ENCODE data around the gene RNF126. TPM values are rescaled to one million over a fixed set of nuclear protein-coding genes. Genes with fewer than 3 reads are reported as not detected.

RNF126 gene
- total and polyA plus RNA-seq, 2 experiments from 2014 or later, result 42.7 to 89.6 TPM

DNA sequence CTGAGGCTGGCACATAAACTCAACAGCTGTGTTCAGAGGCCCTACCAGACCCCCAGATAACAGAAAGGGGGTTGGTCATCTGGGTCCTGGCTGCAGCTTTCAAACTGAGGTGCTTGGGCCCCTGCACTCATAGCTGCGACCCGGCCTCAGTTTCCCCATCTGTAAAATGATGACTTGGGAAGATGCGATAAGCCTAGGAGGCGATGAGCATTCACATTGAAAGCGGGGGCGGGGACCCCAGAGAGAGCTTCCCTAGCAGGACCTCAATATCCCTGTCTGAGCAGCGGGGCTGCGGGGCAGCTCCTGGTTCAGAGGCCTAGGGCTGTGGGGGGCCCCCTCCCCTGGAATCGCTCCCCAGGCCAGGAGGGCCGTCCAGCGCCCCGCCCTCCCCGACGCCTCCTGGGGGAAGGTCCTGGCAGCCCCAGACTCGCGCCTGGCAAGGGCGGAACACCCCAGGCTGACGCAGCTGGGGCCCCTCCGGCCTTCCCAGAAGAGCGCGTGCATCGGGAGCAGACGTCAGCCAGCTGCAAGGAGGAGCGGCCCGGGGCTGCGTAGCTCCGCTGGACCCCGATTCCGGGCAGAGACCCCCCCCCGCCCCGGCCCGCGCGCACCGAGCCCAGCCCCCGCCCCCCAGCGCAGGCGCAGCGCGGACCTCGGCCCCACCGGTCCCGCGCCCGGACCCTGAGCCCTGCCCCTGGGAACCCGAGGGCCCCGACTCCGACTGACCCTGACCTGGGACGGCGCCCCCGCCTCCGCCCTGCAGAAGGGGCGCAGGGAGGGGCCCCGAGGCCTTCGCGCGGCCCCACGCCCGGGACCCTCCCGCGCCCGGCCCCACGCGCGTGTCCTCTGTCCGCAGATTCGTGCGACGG, 16.6 kb upstream of the RNF126 start:
- no peak for TF ChIP-seq EZH2phosphoT487 (IDR thresholded peaks at IDR 0.05; ENCODE audit: low read depth, severe bottlenecking, unreplicated experiment)
- Histone ChIP-seq H3K9me2 (replicated peaks; ENCODE audit: insufficient read depth) (no peaks in the 10 kb centered on the region), H3K27ac (peak overlapping the region; percentile 99), H2AFZ (no peak overlapping the region), H3K36me3 (replicated peaks; ENCODE audit: insufficient read depth, low read depth) (no peaks in the 10 kb centered on the region), H3K4me3 (peak overlapping the region; percentile 57), H3K9me3 (ENCODE audit: low read depth) (no peaks in the 10 kb centered on the region), H3K4me1 (ENCODE audit: insufficient read depth) (peaks cover 37% of the 10 kb centered on the region), H4K20me1 (ENCODE audit: insufficient read depth, poor library complexity, severe bottlenecking) (no peaks in the 10 kb centered on the region), H3K27me3 (no peaks in the 10 kb centered on the region), H3K4me2 (peak overlapping the region; percentile 97), H3K79me2 (peaks cover 25% of the 10 kb centered on the region)
- DNase-seq (ENCODE audit: low spot score), result peak; percentile 93
- 15% methylated on average over 20 of the region's 69 CpGs for WGBS (ENCODE audit: low lambda C conversion rate, missing lambda C conversion rate)

DNA sequence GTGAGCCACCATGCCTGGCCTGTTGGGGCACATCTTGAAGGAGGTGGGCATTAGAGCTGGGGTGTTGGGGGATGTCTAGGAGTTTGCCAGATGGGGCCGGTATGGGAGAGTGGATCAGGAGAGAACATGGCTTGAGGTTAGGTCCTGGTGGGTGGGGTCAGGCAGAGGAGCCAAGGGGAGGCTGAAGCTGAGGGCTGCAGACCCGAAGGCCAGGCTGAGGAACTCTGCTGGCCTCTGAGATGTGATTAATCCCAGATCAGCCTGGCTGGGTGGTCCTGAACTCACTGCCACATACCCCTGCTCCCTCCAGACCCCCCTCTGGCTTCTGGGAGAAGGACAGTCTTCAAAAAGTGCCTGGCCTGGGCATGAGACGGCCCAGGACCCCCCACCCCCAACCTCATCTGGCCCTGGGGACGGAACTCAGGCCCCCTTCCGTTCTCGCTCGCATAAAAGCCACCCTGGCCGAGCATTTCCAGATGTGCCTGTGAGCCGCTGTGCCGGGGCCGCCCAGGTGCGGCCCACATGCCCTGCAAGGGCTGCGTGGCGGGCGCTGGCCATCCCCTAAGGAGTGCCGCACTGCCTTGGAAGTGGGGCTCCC, 15.9 kb upstream of the RNF126 start:
- Histone ChIP-seq H3K36me3 (replicated peaks; ENCODE audit: insufficient read depth, low read depth) (no peaks in the 10 kb centered on the region), H3K4me2 (peak overlapping the region; percentile 97), H3K79me2 (peaks cover 25% of the 10 kb centered on the region), H3K4me1 (ENCODE audit: insufficient read depth) (peaks cover 37% of the 10 kb centered on the region), H4K20me1 (ENCODE audit: insufficient read depth, poor library complexity, severe bottlenecking) (no peaks in the 10 kb centered on the region), H3K4me3 (peak overlapping the region; percentile 57), H3K9me2 (replicated peaks; ENCODE audit: insufficient read depth) (no peaks in the 10 kb centered on the region), H3K27me3 (no peaks in the 10 kb centered on the region), H3K27ac (peak overlapping the region; percentile 99), H3K9me3 (ENCODE audit: low read depth) (no peaks in the 10 kb centered on the region), H2AFZ (no peak overlapping the region)
- TF ChIP-seq, protein P1, sequence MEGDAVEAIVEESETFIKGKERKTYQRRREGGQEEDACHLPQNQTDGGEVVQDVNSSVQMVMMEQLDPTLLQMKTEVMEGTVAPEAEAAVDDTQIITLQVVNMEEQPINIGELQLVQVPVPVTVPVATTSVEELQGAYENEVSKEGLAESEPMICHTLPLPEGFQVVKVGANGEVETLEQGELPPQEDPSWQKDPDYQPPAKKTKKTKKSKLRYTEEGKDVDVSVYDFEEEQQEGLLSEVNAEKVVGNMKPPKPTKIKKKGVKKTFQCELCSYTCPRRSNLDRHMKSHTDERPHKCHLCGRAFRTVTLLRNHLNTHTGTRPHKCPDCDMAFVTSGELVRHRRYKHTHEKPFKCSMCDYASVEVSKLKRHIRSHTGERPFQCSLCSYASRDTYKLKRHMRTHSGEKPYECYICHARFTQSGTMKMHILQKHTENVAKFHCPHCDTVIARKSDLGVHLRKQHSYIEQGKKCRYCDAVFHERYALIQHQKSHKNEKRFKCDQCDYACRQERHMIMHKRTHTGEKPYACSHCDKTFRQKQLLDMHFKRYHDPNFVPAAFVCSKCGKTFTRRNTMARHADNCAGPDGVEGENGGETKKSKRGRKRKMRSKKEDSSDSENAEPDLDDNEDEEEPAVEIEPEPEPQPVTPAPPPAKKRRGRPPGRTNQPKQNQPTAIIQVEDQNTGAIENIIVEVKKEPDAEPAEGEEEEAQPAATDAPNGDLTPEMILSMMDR (IDR thresholded peaks at IDR 0.05; ENCODE audit: poor library complexity), result no peak
- TF ChIP-seq EZH2phosphoT487 (IDR thresholded peaks at IDR 0.05; ENCODE audit: low read depth, severe bottlenecking, unreplicated experiment) (no peak), EZH2 (IDR thresholded peaks at IDR 0.05; ENCODE audit: borderline replicate concordance) (no peak)
- 57% methylated on average over 15 of the region's 16 CpGs for WGBS (ENCODE audit: low lambda C conversion rate, missing lambda C conversion rate)
- DNase-seq (ENCODE audit: low spot score), result no peak

DNA sequence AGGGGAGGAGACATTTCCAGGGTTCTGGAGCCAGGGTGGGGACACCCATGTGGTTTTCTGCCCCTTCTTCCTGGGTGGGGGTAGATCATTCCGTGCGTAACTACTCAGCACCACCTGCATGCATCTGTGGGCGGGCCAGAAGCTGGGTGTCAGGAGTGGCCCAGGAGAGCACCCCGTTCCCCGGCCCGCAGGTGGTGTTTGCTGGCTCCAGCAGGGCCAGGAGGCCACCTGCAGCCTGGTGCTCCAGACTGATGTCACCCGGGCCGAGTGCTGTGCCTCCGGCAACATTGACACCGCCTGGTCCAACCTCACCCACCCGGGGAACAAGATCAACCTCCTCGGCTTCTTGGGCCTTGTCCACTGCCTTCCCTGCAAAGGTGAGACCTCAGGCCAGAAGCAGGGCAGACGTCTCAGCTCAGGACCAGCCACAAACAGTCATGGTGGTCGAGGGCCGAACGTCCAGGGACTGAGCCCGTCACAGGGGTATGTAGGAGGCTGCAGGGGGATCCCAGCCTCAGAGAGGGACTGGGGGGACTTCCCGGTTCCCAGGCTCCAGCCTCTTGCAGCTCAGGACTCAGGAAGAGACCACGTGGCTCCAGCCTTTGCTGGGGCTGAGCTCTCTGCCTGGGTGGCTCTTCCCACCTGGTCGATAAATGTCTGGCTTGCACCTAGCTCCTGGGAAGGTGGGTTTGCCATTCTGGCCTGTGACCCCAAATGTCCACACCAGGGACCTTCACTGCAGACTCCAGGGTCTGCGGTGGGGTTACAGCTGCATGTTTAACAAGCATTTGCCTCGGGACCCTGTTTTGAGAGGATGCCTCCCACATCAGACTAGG, 14.8 kb upstream of the RNF126 start:
- no peaks in the 10 kb centered on the region for H3K9me2 ChIP-seq (replicated peaks; ENCODE audit: insufficient read depth)
- no peak overlapping the region for H3K4me3 ChIP-seq
- H3K9me3 ChIP-seq (ENCODE audit: low read depth), result no peaks in the 10 kb centered on the region
- no peak overlapping the region for H2AFZ ChIP-seq
- no peaks in the 10 kb centered on the region for H3K36me3 ChIP-seq (replicated peaks; ENCODE audit: insufficient read depth, low read depth)
- peak overlapping the region; percentile 97 for H3K4me2 ChIP-seq
- DNase-seq (ENCODE audit: low spot score), result peak; percentile 57
- H3K79me2 ChIP-seq, result peaks cover 25% of the 10 kb centered on the region
- no peaks in the 10 kb centered on the region for H4K20me1 ChIP-seq (ENCODE audit: insufficient read depth, poor library complexity, severe bottlenecking)
- no peaks in the 10 kb centered on the region for H3K27me3 ChIP-seq
- TF ChIP-seq, protein P1 (IDR thresholded peaks at IDR 0.05; ENCODE audit: poor library complexity), result no peak
- TF ChIP-seq EZH2phosphoT487 (IDR thresholded peaks at IDR 0.05; ENCODE audit: low read depth, severe bottlenecking, unreplicated experiment), result no peak
- TF ChIP-seq EZH2 (IDR thresholded peaks at IDR 0.05; ENCODE audit: borderline replicate concordance), result no peak
- H3K27ac ChIP-seq, result peak overlapping the region; percentile 99
- peaks cover 37% of the 10 kb centered on the region for H3K4me1 ChIP-seq (ENCODE audit: insufficient read depth)
- 79% methylated on average over 22 of the region's 22 CpGs for WGBS (ENCODE audit: low lambda C conversion rate, missing lambda C conversion rate)

Data from hepatocyte (in vitro differentiated cells).